ENCODE results near the gene MYL1. TPM values are rescaled to one million over a fixed set of nuclear protein-coding genes. Genes with fewer than 3 reads are reported as not detected.

MYL1 gene
- total RNA-seq, 4 donors from 2014 or later, result not detected

- no peaks in the 10 kb centered on the region for H3K36me3 ChIP-seq
- no peak overlapping the region for H3K4me3 ChIP-seq
- DNase-seq (ENCODE audit: low spot score in 2 of 2), result no peak
- no peaks in the 10 kb centered on the region for H3K27me3 ChIP-seq
- H3K9me3 ChIP-seq, result no peaks in the 10 kb centered on the region
- TF ChIP-seq CTCF (IDR thresholded peaks at IDR 0.05), result no peak
- TF ChIP-seq POLR2AphosphoS5 (IDR thresholded peaks at IDR 0.05), result no peak
- no peak for TF ChIP-seq POLR2A (IDR thresholded peaks at IDR 0.05)
- TF ChIP-seq EP300 (IDR thresholded peaks at IDR 0.05), result no peak
- H3K4me1 ChIP-seq, result no peaks in the 10 kb centered on the region
- WGBS, result 66% methylated on average over 7 of the region's 7 CpGs
- H3K27ac ChIP-seq, result no peak overlapping the region
These were observed 62.0 kb downstream of the MYL1 start for GRCh38 chr2:210252699-210253606.

- DNase-seq (ENCODE audit: low spot score in 2 of 2), result no peak
- 20% methylated on average over 1 of the region's 1 CpG for WGBS
- H3K27me3 ChIP-seq, result no peaks in the 10 kb centered on the region
- TF ChIP-seq POLR2AphosphoS5 (IDR thresholded peaks at IDR 0.05) (no peak), POLR2A (IDR thresholded peaks at IDR 0.05) (no peak), CTCF (IDR thresholded peaks at IDR 0.05) (no peak), EP300 (IDR thresholded peaks at IDR 0.05) (no peak)
- H3K4me3 ChIP-seq, result no peak overlapping the region
- H3K9me3 ChIP-seq, result no peaks in the 10 kb centered on the region
- H3K4me1 ChIP-seq, result no peaks in the 10 kb centered on the region
- H3K36me3 ChIP-seq, result no peaks in the 10 kb centered on the region
- no peak overlapping the region for H3K27ac ChIP-seq
These were observed 64.4 kb downstream of the MYL1 start for GRCh38 chr2:210250622-210251021.

Other genes starting within 250 kb of the MYL1 start
- gene KANSL1L, start 143.8 kb downstream of the MYL1 start, total RNA-seq, result 10 to 100 TPM; 18.0 to 48.7 (median 25.6) TPM
- 1 to 10 TPM; 1.5 to 9.8 (median 6.4) TPM for gene ACADL, start 89.7 kb downstream of the MYL1 start, total RNA-seq
- 10 to 100 TPM; 40.3 to 61.8 (median 53.7) TPM for gene LANCL1, start 161.6 kb upstream of the MYL1 start, total RNA-seq
- 1 to 10 TPM; 3.6 to 7.0 (median 5.5) TPM for gene CPS1, start 241.4 kb upstream of the MYL1 start, total RNA-seq